HUDEP-2 (cell line): ENCODE measurements around the gene TVP23A.
"Not testable (repeated sequence)": the region's sequence is repeated elsewhere in the genome, so short reads cannot be mapped to it uniquely, and the experiment has no call there.

ENCODE experiments used
- DNase-seq, 76 experiments: peaks; one replicate each; lab custom pipeline; 2025; ENCODE audit not compliant: unreplicated experiment in 76 of 76; lab: John Stamatoyannopoulos, UW

TVP23A gene

DNA sequence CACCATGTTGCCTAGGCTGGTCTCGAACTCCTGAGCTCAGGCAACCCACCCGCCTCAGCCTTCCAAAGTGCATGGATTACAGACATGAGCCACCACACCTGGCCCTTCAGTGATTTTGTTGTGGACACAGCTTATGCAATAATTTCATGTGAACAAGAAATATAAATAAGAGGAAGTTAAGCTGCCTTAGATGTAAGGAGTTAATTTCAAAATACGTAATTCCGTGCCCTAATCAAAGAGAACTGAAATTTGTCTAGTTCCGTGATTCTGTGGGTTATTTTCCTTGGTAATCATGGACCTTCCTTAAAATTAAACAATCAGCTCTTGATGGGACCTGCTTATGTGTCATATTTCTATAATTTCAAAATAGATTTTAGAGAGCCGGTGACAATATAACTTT lies 11.9 kb downstream of the TVP23A start:
- no peak for DNase-seq

DNA sequence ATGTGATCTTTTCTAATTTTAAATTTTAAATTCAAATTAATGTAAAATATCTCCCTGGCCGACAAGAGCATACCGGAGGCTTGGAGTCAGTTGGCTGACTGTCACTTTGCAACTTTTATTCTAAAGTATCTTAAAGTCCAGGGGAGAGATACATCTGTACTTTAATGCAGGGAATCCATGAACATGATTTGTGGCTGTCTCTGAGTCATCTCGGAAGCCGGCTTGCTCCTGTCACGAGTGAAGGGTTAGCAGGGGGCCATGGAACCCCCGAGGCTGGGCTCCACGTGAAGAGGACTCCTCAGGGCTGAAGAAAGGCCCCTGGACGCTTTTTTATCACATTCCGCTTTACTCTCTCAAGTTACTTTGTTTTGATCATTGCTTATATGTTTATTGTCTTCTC lies 13.3 kb downstream of the TVP23A start:
- DNase-seq = no peak

DNA sequence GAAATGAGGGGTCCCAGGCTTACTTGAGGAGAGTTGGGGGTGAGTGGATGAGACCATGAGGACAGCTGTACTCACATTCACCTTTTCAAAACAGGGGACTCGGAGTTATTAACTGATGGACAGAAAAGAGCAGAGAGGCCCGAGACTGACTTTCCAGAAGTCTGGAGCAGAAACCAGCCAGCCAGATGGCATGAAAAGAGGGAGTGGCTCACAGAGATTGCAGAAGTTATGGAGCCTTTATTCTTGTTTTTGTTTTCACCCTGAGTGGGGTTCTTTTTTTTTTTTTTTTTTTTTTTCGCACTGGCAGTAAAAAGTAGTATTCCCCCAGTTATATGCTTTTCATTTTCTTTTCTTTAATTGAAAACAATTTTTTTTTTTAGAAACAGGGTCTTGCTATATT lies 18.9 kb downstream of the TVP23A start:
- no peak for DNase-seq

DNA sequence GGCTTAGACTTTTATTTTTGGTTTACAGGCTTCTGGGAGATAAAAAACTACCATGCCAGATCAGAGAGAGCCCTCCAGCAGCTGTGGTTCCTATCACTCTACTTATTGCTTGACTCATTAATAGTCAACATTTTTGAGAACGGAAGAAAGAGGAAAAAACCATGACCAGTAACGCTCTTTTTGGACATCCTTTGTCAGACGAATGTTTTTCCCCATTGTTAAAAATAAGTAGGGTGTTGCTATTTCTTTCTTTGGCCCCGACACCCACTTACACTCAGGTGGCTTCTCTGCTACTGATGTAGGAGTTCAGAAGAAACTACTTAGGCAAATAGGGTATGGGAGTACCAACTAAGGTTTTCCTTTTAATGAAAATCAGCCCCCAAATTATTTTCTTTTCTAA lies 27.5 kb downstream of the TVP23A start:
- DNase-seq = no peak

DNA sequence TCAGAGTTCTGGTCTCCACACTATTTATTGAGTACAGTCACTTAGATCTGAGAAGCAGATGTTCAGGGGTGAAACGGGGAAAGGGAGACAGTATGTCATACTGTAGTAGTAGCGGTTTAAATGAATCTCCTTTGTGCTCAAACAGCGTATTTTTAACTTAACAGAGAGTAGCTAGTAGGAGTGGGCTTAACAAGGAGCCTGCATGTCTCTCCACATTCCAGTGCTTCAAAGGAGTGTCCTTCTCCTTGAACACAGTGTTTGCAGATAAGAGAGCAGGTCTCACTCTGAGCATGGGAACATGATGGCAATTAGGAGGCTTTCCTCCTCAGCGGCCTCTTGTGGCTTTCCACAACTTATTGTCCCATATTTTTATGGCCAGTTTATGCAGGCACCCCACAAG lies 30.0 kb downstream of the TVP23A start:
- not testable (repeated sequence) for DNase-seq

DNA sequence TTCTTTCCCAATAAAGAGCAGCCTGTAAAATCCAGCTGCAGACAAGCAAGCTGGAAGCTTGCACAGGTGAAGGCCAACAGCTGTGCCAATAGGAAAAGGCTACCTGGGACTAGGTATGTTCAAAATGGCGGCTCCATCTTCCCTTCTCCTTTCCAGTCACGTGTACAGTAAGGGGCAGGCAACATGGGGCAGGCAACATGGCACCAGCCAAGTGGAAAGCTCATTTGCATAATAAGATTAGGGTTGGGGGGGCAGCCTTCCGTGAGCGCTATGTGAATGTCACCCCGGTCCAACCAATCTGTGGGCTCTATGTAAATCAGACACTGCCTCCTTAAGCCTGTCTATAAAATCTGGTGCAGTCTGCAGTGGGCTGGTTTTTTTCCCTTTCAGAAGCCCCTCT lies 31.3 kb downstream of the TVP23A start:
- DNase-seq = no peak

DNA sequence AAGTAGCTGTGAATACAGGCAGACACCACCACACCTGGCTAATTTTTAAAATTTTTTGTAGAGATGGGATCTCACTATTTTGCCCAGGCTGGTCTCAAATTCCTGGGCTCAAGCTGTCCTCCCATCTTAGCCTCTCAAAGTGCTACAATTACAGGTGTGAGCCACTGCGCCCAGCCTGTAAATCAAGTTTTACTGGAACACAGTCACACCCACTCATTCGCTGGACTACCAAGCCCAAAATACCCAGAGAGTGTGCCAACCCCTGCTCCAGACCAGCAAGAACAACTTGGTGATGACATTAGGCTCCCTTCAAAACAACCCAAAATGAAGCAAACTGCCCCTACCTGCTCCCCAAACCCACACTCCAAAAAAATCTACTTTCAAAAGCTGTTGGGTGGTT lies 36.0 kb downstream of the TVP23A start:
- no peak for DNase-seq

DNA sequence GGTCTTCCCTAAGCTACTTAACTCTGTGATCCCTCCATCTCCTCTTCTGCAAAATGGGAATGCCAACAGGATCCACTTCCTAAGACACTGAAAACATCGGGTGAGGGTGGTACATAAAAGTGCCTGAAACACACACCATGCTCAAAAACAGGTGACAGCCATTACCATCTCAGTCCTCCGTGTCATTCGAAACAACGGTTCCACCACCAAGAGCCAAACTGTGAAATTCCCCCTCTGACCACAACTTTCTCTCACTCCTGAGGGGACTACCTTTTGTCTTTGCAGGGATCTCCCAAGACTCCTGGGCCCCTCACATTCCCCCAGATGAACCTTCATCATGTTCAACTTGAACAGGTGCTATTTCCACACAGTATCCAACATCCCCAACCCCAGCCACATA lies 38.0 kb downstream of the TVP23A start:
- no peak for DNase-seq

DNA sequence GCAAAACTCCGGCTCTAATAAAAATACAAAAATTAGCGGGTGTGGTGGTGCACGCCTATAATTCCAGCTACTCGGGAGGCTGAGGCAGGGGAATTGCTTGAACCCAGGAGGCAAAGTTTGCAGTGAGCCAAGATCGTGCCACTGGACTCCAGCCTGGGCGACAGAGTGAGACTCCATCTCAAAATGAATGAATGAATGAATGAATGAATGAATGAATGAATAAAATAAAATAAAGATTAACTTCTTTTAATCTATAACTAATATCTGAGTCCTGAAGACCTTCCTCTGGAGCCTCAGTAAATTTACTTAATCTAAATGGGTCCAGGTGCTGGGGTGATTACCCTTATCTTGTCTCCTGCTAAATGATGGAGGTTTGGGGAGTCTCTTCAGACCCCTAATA lies 38.7 kb downstream of the TVP23A start:
- not testable (repeated sequence) for DNase-seq

DNA sequence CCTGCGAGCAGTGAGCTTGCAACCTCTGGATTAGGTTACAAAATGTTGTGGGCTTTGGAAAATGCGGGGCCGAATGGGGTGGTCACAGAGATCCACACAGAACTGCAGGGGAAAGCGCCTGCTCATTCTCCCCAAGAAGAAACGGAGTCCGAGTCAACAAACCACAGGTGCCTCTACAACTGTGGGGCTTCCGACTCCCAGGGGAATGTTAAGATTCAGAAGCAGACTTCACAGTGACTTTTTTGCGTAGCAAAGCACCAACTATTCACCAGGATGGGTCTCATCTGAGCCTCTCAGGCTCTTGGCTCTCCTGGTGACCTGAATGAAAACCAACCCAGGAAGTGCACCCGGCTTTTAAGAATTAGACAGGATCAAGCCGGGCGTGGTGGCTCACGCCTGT lies 41.2 kb downstream of the TVP23A start:
- DNase-seq = no peak

DNA sequence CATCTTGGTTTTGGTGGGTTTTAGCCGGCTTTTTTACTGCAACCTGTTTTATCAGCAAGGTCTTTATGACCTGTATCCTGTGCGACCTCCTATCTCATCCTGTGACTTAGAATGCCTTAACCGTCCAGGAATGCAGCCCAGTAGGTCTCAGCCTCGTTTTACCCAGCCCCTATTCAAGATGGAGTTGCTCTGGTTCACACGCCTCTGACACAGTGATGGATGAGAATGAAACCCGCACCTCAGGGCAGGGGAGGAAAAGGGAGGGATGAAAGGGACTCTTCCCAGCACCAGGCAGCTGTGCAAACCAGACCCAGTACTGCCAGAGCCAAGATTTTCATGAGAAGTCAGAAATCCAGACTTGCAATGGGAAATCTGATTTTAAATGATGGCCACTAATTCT lies 41.7 kb downstream of the TVP23A start:
- DNase-seq = not testable (repeated sequence)

DNA sequence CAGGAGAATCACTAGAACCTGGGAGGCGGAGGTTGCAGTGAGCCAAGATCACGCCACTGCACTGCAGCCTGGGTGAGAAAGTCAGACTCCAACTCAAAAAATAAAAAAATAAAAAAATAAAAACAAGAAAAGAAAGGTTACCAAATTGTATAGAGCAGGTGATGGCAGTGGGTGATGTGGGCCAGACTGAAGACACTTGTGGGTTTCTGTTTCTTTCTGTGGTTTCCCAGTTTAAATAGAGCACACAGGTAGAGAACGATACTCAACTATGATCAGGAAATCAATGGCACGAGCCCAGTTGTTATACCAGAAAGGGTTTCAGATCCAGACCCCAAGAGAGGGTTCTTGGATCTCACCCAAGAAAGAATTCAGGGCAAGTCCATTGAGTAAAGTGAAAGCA lies 42.3 kb downstream of the TVP23A start:
- no peak for DNase-seq

DNA sequence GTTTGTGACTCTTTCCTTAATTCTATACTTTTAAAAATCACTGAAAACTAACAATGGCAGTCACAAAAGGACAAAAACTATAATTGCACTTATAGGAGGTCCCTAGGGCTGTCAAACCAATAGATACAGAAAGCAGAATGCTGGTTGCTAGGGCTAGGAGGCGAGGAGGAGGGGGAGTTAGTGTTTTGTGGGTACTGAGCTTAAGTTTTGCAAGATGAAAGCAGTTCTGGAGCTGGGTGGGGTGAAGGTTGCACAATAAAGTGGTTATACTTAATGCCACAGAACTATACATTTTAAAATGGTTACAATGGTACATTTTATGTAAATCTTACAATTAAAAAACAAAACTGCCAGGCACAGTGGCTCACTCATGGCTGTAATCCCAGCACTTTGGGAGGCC lies 47.7 kb downstream of the TVP23A start:
- DNase-seq = no peak

DNA sequence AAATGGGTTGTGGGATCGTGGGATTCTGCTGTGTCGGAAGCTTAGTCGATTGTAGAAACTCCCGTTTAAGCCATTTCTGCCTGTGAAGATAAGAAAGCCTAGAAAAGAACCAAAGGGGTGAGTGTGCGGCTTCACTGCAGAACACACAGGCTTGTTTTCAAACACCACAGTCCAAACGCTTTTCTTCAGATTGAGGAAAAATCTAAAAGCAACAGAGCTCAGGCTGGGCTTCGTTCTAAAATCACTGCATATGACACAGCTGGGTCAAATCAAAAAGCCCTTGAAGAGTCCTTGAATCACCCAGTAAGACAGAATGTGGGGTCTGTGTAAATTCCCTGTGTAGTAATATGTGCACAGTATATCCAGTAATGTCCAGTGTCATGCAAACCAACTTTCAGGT lies 49.2 kb downstream of the TVP23A start:
- no peak for DNase-seq

DNA sequence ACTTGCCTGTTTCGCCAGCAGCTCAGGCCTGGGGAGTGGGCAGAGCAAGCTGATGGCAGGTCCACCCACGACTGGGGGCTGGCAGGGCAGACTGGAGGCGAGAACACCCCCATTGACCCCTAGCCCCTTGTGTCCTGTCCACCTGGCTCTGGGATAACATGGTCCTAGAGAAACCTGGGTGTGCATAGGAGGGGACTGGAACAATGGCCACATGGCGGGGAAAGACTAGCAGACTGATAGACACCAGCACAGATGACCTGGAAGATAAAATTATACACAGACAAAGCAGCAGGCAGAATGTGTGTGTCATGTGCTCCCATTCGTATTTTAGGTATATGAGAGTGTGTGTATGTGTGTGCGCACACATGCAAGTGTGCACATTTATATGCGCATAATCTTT lies 51.5 kb downstream of the TVP23A start:
- DNase-seq = no peak

DNA sequence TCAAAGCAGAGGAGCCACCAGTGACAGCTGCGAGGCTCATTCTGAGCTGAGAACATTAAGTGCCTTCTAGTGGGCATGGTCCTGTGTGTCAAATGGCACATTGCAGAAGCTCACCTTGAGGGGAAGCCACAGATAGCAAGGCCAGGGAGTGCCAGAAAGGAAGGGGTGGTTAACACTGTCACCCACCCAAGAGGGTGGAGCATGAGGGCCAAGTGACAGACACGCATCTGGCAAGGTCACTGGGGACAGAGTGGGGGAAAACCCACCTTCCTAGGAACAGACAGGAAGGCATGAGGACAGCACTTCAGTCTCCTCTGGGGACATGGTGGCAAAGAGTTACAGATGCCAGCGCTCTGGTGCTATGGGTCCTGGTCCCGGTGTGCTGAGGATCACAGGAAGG lies 52.8 kb downstream of the TVP23A start:
- no peak for DNase-seq

DNA sequence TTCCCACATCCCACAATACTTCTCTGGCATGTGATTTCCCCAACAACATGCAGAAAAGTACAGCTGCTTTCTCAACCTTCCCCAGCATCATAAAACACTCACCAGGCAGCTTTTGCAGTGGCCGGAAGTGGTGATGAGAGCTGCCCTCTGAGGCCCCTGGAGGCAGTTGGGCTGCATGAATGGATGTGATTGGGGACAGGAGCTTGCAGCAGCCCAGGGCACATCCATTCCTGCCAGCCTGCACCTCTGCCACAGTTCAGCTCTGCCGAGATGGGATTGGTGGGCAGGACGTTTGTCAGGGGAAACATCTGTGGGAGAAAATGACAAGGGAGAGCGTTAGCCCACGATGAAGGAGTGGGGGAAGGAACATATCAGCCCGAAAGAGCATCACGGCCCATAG lies 55.1 kb downstream of the TVP23A start:
- no peak for DNase-seq

DNA sequence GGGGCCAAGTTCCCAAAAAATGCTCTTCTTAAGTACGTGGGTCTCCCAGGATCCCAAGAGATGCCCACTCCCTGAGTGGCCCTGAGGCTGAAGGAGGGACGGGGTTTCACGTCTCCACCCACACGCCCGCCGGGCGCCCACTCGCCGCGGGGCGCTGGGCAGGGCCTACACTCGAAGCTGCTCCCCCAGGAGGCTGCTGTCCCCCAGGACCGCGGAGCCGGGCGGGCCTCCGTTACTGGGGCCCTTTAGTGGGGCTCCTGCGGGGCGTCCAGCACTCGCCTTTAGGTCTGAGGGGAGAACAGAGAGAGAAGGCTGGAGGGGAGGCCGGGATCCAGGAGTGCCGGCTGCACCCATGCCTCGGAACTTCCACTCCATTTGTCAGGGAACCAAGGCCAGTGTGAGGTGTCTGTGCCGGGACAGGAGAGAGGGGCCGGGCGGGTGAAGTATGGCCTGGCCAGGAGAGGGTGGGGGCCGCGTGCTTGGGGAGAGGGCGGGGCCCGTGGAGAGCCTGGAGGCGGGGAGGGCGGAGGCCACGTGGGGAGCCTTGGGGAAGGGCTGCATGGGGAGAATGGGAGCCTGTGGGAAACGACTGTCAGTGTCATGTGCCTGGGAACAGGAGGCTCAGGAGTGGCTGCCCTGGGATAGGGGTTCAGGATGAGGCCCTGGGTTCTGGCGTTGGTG lies 56.1 kb downstream of the TVP23A start:
- no peak for DNase-seq

DNA sequence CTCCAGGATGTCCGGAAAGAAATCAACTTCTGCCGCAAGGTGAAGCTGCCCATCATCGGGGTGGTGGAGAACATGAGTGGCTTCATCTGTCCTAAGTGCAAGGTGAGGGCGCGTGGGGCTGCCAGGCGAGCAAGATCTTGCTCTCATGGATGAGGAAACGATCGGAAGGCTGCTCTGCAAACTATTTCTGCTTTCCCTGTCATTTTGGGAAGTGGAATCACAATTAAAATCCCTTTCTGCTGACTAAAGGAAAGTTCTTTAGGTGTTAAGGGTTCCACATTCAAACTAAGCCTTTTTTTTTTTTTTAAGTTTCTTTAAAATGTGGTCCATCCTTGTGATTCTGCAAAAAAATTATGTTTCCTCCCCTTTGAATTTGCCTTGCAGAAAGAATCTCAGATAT lies 57.2 kb downstream of the TVP23A start:
- no peak for DNase-seq

DNA sequence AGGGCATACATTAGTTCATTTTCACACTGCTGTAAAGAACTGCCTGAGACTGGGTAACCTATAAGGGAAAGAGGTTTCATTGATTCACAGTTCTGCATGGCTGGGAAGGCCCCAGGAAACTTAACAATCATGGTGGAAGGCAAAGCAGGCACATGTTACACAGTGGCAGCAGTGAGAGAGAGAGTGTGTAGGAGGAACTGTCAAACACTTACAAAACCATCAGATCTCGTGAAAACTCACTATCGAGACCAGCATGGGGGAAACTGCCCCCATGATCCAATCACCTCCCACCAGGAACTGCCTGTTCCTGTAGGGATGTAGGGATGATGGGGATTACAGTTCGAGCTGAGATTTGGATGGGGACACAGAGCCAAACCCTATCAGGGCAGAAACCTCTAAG lies 57.7 kb downstream of the TVP23A start:
- no peak for DNase-seq

DNA sequence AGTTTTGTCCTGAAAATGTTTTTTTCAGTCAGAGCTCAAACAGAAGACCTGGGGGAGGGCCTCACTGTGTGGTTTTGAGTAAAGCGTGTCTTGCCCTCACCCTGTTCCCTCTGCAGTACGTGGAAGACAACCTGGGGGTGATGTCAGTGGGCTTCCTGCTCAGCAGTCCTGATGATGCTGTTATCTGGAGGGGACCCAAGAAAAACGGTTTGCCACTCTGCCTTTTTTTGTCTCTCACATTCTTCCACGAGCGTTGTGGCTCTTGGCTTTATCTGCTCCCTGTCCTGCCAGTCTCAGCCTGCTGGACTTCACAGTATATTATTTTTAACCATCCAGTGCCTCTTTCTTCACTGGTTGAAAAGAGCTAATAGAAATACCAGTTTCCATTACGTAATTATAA lies 62.0 kb downstream of the TVP23A start:
- no peak for DNase-seq

DNA sequence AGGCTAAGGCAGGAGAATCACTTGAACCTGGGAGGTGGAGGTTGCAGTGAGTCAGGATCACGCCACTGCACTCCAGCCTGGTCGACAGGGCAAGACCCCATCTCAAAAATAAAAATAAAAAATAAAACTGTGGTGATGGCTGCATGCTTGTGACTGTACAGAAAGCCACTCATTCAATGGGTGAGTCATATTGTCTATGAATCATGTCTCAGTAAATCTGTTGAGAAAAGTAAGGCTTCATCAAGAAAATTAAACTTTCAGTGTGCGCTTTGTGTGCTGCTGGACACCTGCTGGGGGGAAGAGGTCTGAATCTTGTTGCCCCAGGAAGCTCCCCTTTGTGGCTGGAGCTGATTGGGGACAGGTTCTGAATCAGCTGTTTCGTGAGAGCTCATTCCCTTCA lies 63.7 kb downstream of the TVP23A start:
- DNase-seq = no peak

DNA sequence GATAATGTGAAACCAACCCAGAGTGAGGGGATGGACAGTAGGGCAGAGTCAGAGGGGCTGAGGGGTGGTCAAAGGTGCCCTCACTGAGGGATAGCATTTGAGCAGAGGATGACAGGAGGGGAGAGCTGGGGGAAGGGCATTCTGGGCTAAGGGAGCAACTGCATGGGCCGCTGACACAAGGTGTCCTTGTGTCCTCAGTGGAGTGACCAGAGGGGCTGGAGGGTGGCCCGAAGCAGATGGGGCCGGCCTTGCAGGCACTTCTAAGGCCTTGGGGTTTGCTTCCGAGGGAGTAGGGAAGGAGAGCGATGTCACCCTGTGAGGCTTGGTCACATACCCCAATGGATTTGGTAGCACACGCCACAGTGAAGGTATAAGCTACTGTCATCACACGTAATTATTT lies 64.9 kb downstream of the TVP23A start:
- DNase-seq = no peak
